Measurements from ENCODE around the gene CPM. TPM values are rescaled to one million over a fixed set of nuclear protein-coding genes. Genes with fewer than 3 reads are reported as not detected.

The CPM gene
- total and polyA plus RNA-seq, 2 of the 4 experiments (the other 2 are of a cell fraction), result 2.0 to 8.8 TPM

- H3K36me3 ChIP-seq (ENCODE audit: control insufficient read depth, insufficient read depth, low read length), result no peaks in the 10 kb centered on the region
- no peaks in the 10 kb centered on the region; the same call in 1 of the 2 replicates for H3K9me1 ChIP-seq (ENCODE audit: insufficient read depth, low read length)
- no peak overlapping the region for H2BK15ac ChIP-seq (ENCODE audit: low read depth, low read length)
- DNase-seq (no peak), ATAC-seq (ENCODE audit: low read depth) (no peak)
- no peak overlapping the region for H3K9ac ChIP-seq (ENCODE audit: low read depth, low read length)
- H3K79me1 ChIP-seq (ENCODE audit: low read depth in 1 of 2, low read length in 2 of 2), result no peaks in the 10 kb centered on the region
- H3K4ac ChIP-seq (ENCODE audit: low read depth, low read length), result no peak overlapping the region
- CTCF ChIA-PET, result interaction anchor here (0.6 kb wide), 1 partner anchor 62 kb away, joined by 3 read pairs; no protein-coding TSS in a partner anchor
- in situ Hi-C loops (cut with MboI; ENCODE audit: low sequenced_read_pairs), result no loop called here
- TF ChIP-seq RAD21 (IDR thresholded peaks at IDR 0.05; ENCODE audit: low read length), result no peak
- no peak for TF ChIP-seq MXI1 (IDR thresholded peaks at IDR 0.05; ENCODE audit: borderline replicate concordance, low read depth, low read length)
- TF ChIP-seq CHD1 (IDR thresholded peaks at IDR 0.05; ENCODE audit: low read depth, low read length), result no peak
- TF ChIP-seq MAFK (IDR thresholded peaks at IDR 0.05; ENCODE audit: low read depth, low read length), result no peak
- no peak for TF ChIP-seq NFE2L2 (IDR thresholded peaks at IDR 0.05; ENCODE audit: low read depth, low read length)
- no peak for TF ChIP-seq ELK1 (IDR thresholded peaks at IDR 0.05; ENCODE audit: borderline replicate concordance, low read depth, low read length)
- TF ChIP-seq BHLHE40 (IDR thresholded peaks at IDR 0.05; ENCODE audit: low read depth, low read length), result no peak
- TF ChIP-seq CEBPB (IDR thresholded peaks at IDR 0.05; ENCODE audit: low read depth, low read length), result no peak
- POLR2A ChIA-PET (ENCODE audit: unreplicated experiment), result no interaction called here
- H4K8ac ChIP-seq (ENCODE audit: low read depth in 2 of 2, low read length in 2 of 2), result no peak overlapping the region
- H2AFZ ChIP-seq (replicated peaks; ENCODE audit: low read length, poor library complexity), result no peak overlapping the region
- H3K23ac ChIP-seq (ENCODE audit: low read depth, low read length), result no peak overlapping the region
- H2AK5ac ChIP-seq (ENCODE audit: low read depth, low read length), result no peak overlapping the region
- peaks cover 2% of the 10 kb centered on the region; the same call in 1 of the 2 replicates for H3K4me1 ChIP-seq (ENCODE audit: control insufficient read depth, insufficient read depth, low read length)
- H4K20me1 ChIP-seq (ENCODE audit: insufficient read depth, low read length), result no peaks in the 10 kb centered on the region
- no peak overlapping the region for H3K27ac ChIP-seq (ENCODE audit: insufficient read depth, low read length)
- no peak overlapping the region for H2BK5ac ChIP-seq (ENCODE audit: low read depth, low read length, poor library complexity, severe bottlenecking)
- intact Hi-C loops (cut with micrococcal nuclease), result no loop called here
- no peak overlapping the region for H4K91ac ChIP-seq (ENCODE audit: insufficient read depth, low read depth, low read length)
- no CpG with 5 or more reads among the region's 2 CpGs for WGBS, 2 experiments (ENCODE audit: extremely low coverage in 2 of 2, insufficient read length in 1 of 2)
- no peak overlapping the region for H3K4me3 ChIP-seq (ENCODE audit: insufficient read depth, low read depth, low read length)
- no peak overlapping the region for H3K4me2 ChIP-seq (ENCODE audit: low read depth, low read length)
- H2AK9ac ChIP-seq (replicated peaks; ENCODE audit: low read depth, low read length, poor library complexity), result no peak overlapping the region
- no peaks in the 10 kb centered on the region; the same call in 1 of the 2 replicates for H3K27me3 ChIP-seq (ENCODE audit: control insufficient read depth, insufficient read depth, low read length)
- no TSS peak for BruUV-seq (replicated peaks)
- no peak overlapping the region for H2BK20ac ChIP-seq (ENCODE audit: low read depth, low read length)
- no peak overlapping the region for H3K14ac ChIP-seq (replicated peaks; ENCODE audit: low read depth, low read length)
- no peak overlapping the region for H2BK120ac ChIP-seq (ENCODE audit: low read depth, low read length)
- no peak overlapping the region for H4K5ac ChIP-seq (ENCODE audit: low read depth, low read length)
- no peaks in the 10 kb centered on the region for H3K9me3 ChIP-seq (ENCODE audit: control insufficient read depth, insufficient read depth, low read length)
- no peak overlapping the region for H3K18ac ChIP-seq (ENCODE audit: low read depth, low read length)
- dilution Hi-C loops (cut with HindIII; ENCODE audit: low sequenced_read_pairs, unreplicated experiment), result no loop called here
- no peak overlapping the region for H3K56ac ChIP-seq (ENCODE audit: extremely low read depth, insufficient read depth, low read length)
Measured at GRCh38 chr12:68901551-68901950, 31.4 kb downstream of the CPM start.
